ENCODE measurements around the gene PPM1E. TPM values are rescaled to one million over a fixed set of nuclear protein-coding genes. Genes with fewer than 3 reads are reported as not detected.

PPM1E gene
- total and polyA plus RNA-seq, 2 of the 4 experiments (the other 2 are of a cell fraction) = under 0.01 to 0.05 TPM

GRCh38 chr17:58818654-58819053 is 63.0 kb downstream of the PPM1E start:
- Histone ChIP-seq H3K36me3 (ENCODE audit: control insufficient read depth, insufficient read depth, low read length) (no peaks in the 10 kb centered on the region), H3K9ac (ENCODE audit: low read depth, low read length) (no peak overlapping the region), H2AK9ac (replicated peaks; ENCODE audit: low read depth, low read length, poor library complexity) (no peak overlapping the region), H3K27ac (ENCODE audit: insufficient read depth, low read length) (no peak overlapping the region), H3K14ac (replicated peaks; ENCODE audit: low read depth, low read length) (no peak overlapping the region), H2AK5ac (ENCODE audit: low read depth, low read length) (no peak overlapping the region), H3K4me3 (ENCODE audit: insufficient read depth, low read depth, low read length) (no peak overlapping the region), H3K4ac (ENCODE audit: low read depth, low read length) (no peak overlapping the region), H3K9me1 (ENCODE audit: insufficient read depth, low read length) (no peaks in the 10 kb centered on the region), H4K8ac (ENCODE audit: low read depth in 2 of 2, low read length in 2 of 2) (no peak overlapping the region), H3K27me3 (ENCODE audit: control insufficient read depth, insufficient read depth, low read length) (no peaks in the 10 kb centered on the region; the same call in 1 of the 2 replicates), H3K79me1 (ENCODE audit: low read depth in 1 of 2, low read length in 2 of 2) (no peaks in the 10 kb centered on the region), H3K4me2 (ENCODE audit: low read depth, low read length) (no peak overlapping the region), H4K5ac (ENCODE audit: low read depth, low read length) (no peak overlapping the region), H3K4me1 (ENCODE audit: control insufficient read depth, insufficient read depth, low read length) (no peaks in the 10 kb centered on the region), H2BK15ac (ENCODE audit: low read depth, low read length) (no peak overlapping the region), H2BK120ac (ENCODE audit: low read depth, low read length) (no peak overlapping the region), H4K91ac (ENCODE audit: insufficient read depth, low read depth, low read length) (no peak overlapping the region), H4K20me1 (ENCODE audit: insufficient read depth, low read length) (no peaks in the 10 kb centered on the region), H3K23ac (ENCODE audit: low read depth, low read length) (no peak overlapping the region), H2BK5ac (ENCODE audit: low read depth, low read length, poor library complexity, severe bottlenecking) (no peak overlapping the region), H3K9me3 (ENCODE audit: control insufficient read depth, insufficient read depth, low read length) (no peaks in the 10 kb centered on the region), H3K56ac (ENCODE audit: extremely low read depth, insufficient read depth, low read length) (no peak overlapping the region), H3K18ac (ENCODE audit: low read depth, low read length) (no peak overlapping the region), H2AFZ (replicated peaks; ENCODE audit: low read length, poor library complexity) (no peak overlapping the region), H2BK20ac (ENCODE audit: low read depth, low read length) (no peak overlapping the region)
- intact Hi-C loops (cut with micrococcal nuclease) = no loop called here
- TF ChIP-seq MAFK (IDR thresholded peaks at IDR 0.05; ENCODE audit: low read depth, low read length) (no peak), MAZ (IDR thresholded peaks at IDR 0.05; ENCODE audit: borderline replicate concordance, low read depth, low read length) (no peak), RAD21 (IDR thresholded peaks at IDR 0.05; ENCODE audit: low read length) (no peak), POLR2A (IDR thresholded peaks at IDR 0.05; ENCODE audit: low read depth, low read length) (no peak), NFE2L2 (IDR thresholded peaks at IDR 0.05; ENCODE audit: low read depth, low read length) (no peak), CTCF (conservative IDR thresholded peaks at IDR 0.05; ENCODE audit: low read depth, low read length) (no peak), SMC3 (IDR thresholded peaks at IDR 0.05; ENCODE audit: low read depth, low read length) (no peak), BHLHE40 (IDR thresholded peaks at IDR 0.05; ENCODE audit: low read depth, low read length) (no peak), CHD1 (IDR thresholded peaks at IDR 0.05; ENCODE audit: low read depth, low read length) (no peak)
- DNase-seq = no peak
- no peak for ATAC-seq (ENCODE audit: low read depth)
- BruUV-seq (replicated peaks) = no TSS peak
- CTCF ChIA-PET = no interaction called here
- POLR2A ChIA-PET (ENCODE audit: unreplicated experiment) = no interaction called here
- WGBS, 2 experiments (ENCODE audit: extremely low coverage in 2 of 2, insufficient read length in 1 of 2) = no CpG with 5 or more reads among the region's 4 CpGs
- dilution Hi-C loops (cut with HindIII; ENCODE audit: low sequenced_read_pairs, unreplicated experiment) = no loop called here
- in situ Hi-C loops (cut with MboI; ENCODE audit: low sequenced_read_pairs) = no loop called here

Measured in IMR-90 (cell line).